HG03097 (cell line): ENCODE measurements around the gene KCNJ13.
"Not testable (repeated sequence)": the region's sequence is repeated elsewhere in the genome, so short reads cannot be mapped to it uniquely, and the experiment has no call there.

Source experiments
- ATAC-seq: cut with Tn5 transposase; IDR thresholded peaks from one replicate; pipeline ENCODE4 v1.9.1; 2021; ENCODE audit not compliant: unreplicated experiment, low FRiP score

The KCNJ13 gene

GRCh38 chr2:232770207-232770606 is 6.2 kb downstream of the KCNJ13 start:
- ATAC-seq, result no peak

- no peak for ATAC-seq
Observed at GRCh38 chr2:232767866-232768265, 8.5 kb downstream of the KCNJ13 start.

- ATAC-seq, result no peak
Observed at GRCh38 chr2:232761301-232761907, 15.0 kb downstream of the KCNJ13 start.

GRCh38 chr2:232757905-232758304 is 18.5 kb downstream of the KCNJ13 start:
- ATAC-seq, result no peak

GRCh38 chr2:232750135-232750671 is 26.2 kb downstream of the KCNJ13 start:
- no peak for ATAC-seq

- no peak for ATAC-seq
Observed at GRCh38 chr2:232749331-232749730, 27.0 kb downstream of the KCNJ13 start.

- ATAC-seq, result no peak
Observed at GRCh38 chr2:232748038-232748437, 28.3 kb downstream of the KCNJ13 start.

GRCh38 chr2:232744963-232745362 is 31.4 kb downstream of the KCNJ13 start:
- ATAC-seq, result no peak

GRCh38 chr2:232741972-232742371 is 34.4 kb downstream of the KCNJ13 start:
- ATAC-seq, result no peak

- no peak for ATAC-seq
Observed at GRCh38 chr2:232741294-232741693, 35.1 kb downstream of the KCNJ13 start.

- no peak for ATAC-seq
Observed at GRCh38 chr2:232731470-232731869, 44.9 kb downstream of the KCNJ13 start.

- no peak for ATAC-seq
Observed at GRCh38 chr2:232728785-232729184, 47.6 kb downstream of the KCNJ13 start.

GRCh38 chr2:232723027-232723426 is 53.3 kb downstream of the KCNJ13 start:
- no peak for ATAC-seq

- ATAC-seq, result no peak
Observed at GRCh38 chr2:232721882-232722281, 54.5 kb downstream of the KCNJ13 start.

- ATAC-seq, result no peak
Observed at GRCh38 chr2:232721261-232721660, 55.1 kb downstream of the KCNJ13 start.

GRCh38 chr2:232720056-232720455 is 56.3 kb downstream of the KCNJ13 start:
- not testable (repeated sequence) for ATAC-seq
